H9 (cell line): ENCODE measurements around the gene TFDP1. TPM values are rescaled to one million over a fixed set of nuclear protein-coding genes. Genes with fewer than 3 reads are reported as not detected.

Experiments used
- DNase-seq: peaks from one replicate; pipeline ENCODE4 v3.0.0-alpha.2; 2017
- H2AFZ ChIP-seq: one replicate; pipeline ENCODE4 v1.6.1; 2013; ENCODE audit warnings: mild to moderate bottlenecking, low read length, control low read depth, moderate library complexity
- H2AK5ac ChIP-seq: 2 replicates; pipeline ENCODE4 v1.6.1; 2013; ENCODE audit warnings: low read length, control low read depth, mixed read lengths; ENCODE audit not compliant: insufficient read length
- H2BK120ac ChIP-seq: one replicate; pipeline ENCODE4 v1.6.1; 2013; ENCODE audit warnings: low read depth, mild to moderate bottlenecking, low read length, control low read depth, inconsistent platforms; ENCODE audit not compliant: poor library complexity, severe bottlenecking
- H2BK12ac ChIP-seq: 2 replicates; pipeline ENCODE4 v1.6.1; 2013; ENCODE audit warnings: low read length, control low read depth, mixed read lengths, low read depth; ENCODE audit not compliant: insufficient read length
- H2BK15ac ChIP-seq: 2 replicates; pipeline ENCODE4 v1.6.1; 2013; ENCODE audit warnings: low read depth, low read length, control low read depth
- H2BK20ac ChIP-seq: one replicate; pipeline ENCODE4 v1.6.1; 2013; ENCODE audit warnings: low read depth, mild to moderate bottlenecking, low read length, control low read depth, inconsistent platforms; ENCODE audit not compliant: poor library complexity, severe bottlenecking
- H2BK5ac ChIP-seq: 2 replicates; pipeline ENCODE4 v1.6.1; 2013; ENCODE audit warnings: low read length, control low read depth, mixed read lengths; ENCODE audit not compliant: insufficient read length
- H3K14ac ChIP-seq: 2 replicates; pipeline ENCODE4 v1.6.1; 2013; ENCODE audit warnings: low read length, control low read depth; ENCODE audit not compliant: insufficient read depth
- H3K18ac ChIP-seq: 2 replicates; pipeline ENCODE4 v1.6.1; 2013; ENCODE audit warnings: low read depth, mild to moderate bottlenecking, mixed read lengths, low read length, control low read depth; ENCODE audit not compliant: insufficient read length
- H3K23ac ChIP-seq: 2 replicates; pipeline ENCODE4 v1.6.1; 2013; ENCODE audit warnings: low read length, control low read depth, mixed read lengths, low read depth; ENCODE audit not compliant: insufficient read length
- H3K23me2 ChIP-seq: 2 replicates; pipeline ENCODE4 v1.6.1; 2013; ENCODE audit warnings: low read depth, mild to moderate bottlenecking, mixed read lengths, low read length, control low read depth; ENCODE audit not compliant: insufficient read length, poor library complexity, severe bottlenecking
- H3K27ac ChIP-seq: 2 replicates; pipeline ENCODE4 v1.5.1; 2013; ENCODE audit warnings: low read length, control low read depth, mixed read lengths, low read depth; ENCODE audit not compliant: insufficient read length
- H3K27me3 ChIP-seq: 2 replicates; pipeline ENCODE4 v1.6.1; 2013; ENCODE audit warnings: low read length, control low read depth, inconsistent platforms; ENCODE audit not compliant: insufficient read depth
- H3K4ac ChIP-seq: 2 replicates; pipeline ENCODE4 v1.6.1; 2013; ENCODE audit warnings: low read depth, mild to moderate bottlenecking, control low read depth, inconsistent platforms, low read length, moderate library complexity
- H3K4me1 ChIP-seq: 2 replicates; pipeline ENCODE4 v1.6.1; 2013; ENCODE audit warnings: low read length, control low read depth, inconsistent platforms; ENCODE audit not compliant: insufficient read depth
- H3K4me2 ChIP-seq: 2 replicates; pipeline ENCODE4 v1.6.1; 2013; ENCODE audit warnings: low read length, control low read depth, mixed read lengths; ENCODE audit not compliant: insufficient read length, insufficient read depth
- H3K56ac ChIP-seq: 2 replicates; pipeline ENCODE4 v1.6.1; 2013; ENCODE audit warnings: low read depth, mild to moderate bottlenecking, mixed read lengths, low read length, control low read depth; ENCODE audit not compliant: insufficient read length
- H3K79me1 ChIP-seq: 2 replicates; pipeline ENCODE4 v1.6.1; 2013; ENCODE audit warnings: low read depth, mild to moderate bottlenecking, moderate library complexity, low read length, control low read depth, inconsistent platforms; ENCODE audit not compliant: insufficient read depth, poor library complexity, severe bottlenecking
- H3K79me2 ChIP-seq: 2 replicates; pipeline ENCODE4 v1.6.1; 2013; ENCODE audit warnings: low read length, control low read depth, inconsistent platforms; ENCODE audit not compliant: insufficient read depth
- H3K9ac ChIP-seq: 2 replicates; pipeline ENCODE4 v1.6.1; 2013; ENCODE audit warnings: low read length, control low read depth, mixed read lengths; ENCODE audit not compliant: insufficient read length; ENCODE audit errors: extremely low read depth
- H3K9me3 ChIP-seq: one replicate; pipeline ENCODE4 v1.6.1; 2013; ENCODE audit warnings: low read depth, low read length, inconsistent platforms; ENCODE audit not compliant: control insufficient read depth
- H3T11ph ChIP-seq: one replicate; pipeline ENCODE4 v1.6.1; 2013; ENCODE audit warnings: mild to moderate bottlenecking, low read length, control low read depth, inconsistent platforms
- H4K20me1 ChIP-seq: one replicate; pipeline ENCODE4 v1.6.1; 2013; ENCODE audit not compliant: control insufficient read depth, insufficient read length, insufficient read depth
- H4K5ac ChIP-seq: 2 replicates; pipeline ENCODE4 v1.6.1; 2013; ENCODE audit warnings: low read depth, mild to moderate bottlenecking, mixed read lengths, low read length, control low read depth; ENCODE audit not compliant: insufficient read length
- H4K8ac ChIP-seq: replicated peaks from 2 replicates; pipeline ENCODE4 v1.6.1; 2013; ENCODE audit warnings: low read length, control low read depth, mixed read lengths, low read depth; ENCODE audit not compliant: insufficient read length
- H4K91ac ChIP-seq: 2 replicates; pipeline ENCODE4 v1.6.1; 2013; ENCODE audit warnings: low read depth, mild to moderate bottlenecking, moderate library complexity, mixed read lengths, low read length, control low read depth; ENCODE audit not compliant: insufficient read length
- H3K27ac Mint-ChIP-seq, 3 experiments: 2 replicates in 2 of 3; 3 replicates in 1 of 3; pipeline ENCODE4 v1.8.0; 2020 to 2021; ENCODE audit warnings: mixed read lengths in 3 of 3, mild to moderate bottlenecking in 1 of 3, moderate library complexity in 1 of 3
- H3K27me3 Mint-ChIP-seq: 2 replicates; pipeline ENCODE4 v1.8.0; 2021; ENCODE audit warnings: low read depth, mild to moderate bottlenecking, moderate library complexity, mixed read lengths
- H3K36me3 Mint-ChIP-seq, 3 experiments: 2 replicates in 2 of 3; 3 replicates in 1 of 3; pipeline ENCODE4 v1.8.0; 2020 to 2021; ENCODE audit warnings: low read depth in 3 of 3, mixed read lengths in 3 of 3; ENCODE audit not compliant: insufficient read depth in 1 of 3
- H3K4me1 Mint-ChIP-seq, 2 experiments: 2 replicates each; pipeline ENCODE4 v1.8.0; 2020; ENCODE audit warnings: mixed read lengths in 2 of 2
- H3K4me3 Mint-ChIP-seq, 2 experiments: 2 replicates in 1 of 2; 3 replicates in 1 of 2; pipeline ENCODE4 v1.8.0; 2020 to 2021; ENCODE audit warnings: mild to moderate bottlenecking in 2 of 2, mixed read lengths in 2 of 2, moderate library complexity in 1 of 2
- H3K9me3 Mint-ChIP-seq, 2 experiments: 2 replicates in 1 of 2; 3 replicates in 1 of 2; pipeline ENCODE4 v1.8.0; 2020; ENCODE audit warnings: mild to moderate bottlenecking in 2 of 2, mixed read lengths in 2 of 2, moderate library complexity in 1 of 2
- WGBS: extraction: QIAGEN DNeasy Blood & Tissue Kit; methylation state at CpG from one replicate; pipeline ENCODE4 v1.1.7; 2013; ENCODE audit warnings: missing lambda C conversion rate, low lambda C conversion rate, mixed read lengths; ENCODE audit not compliant: insufficient read length; ENCODE audit errors: extremely low coverage; 5-methylcytosine and 5-hydroxymethylcytosine counted together
- total RNA-seq: library from RNA; stranded (reverse); gene quantifications from 2 replicates; pipeline ENCODE4 v1.2.1, GENCODE V29; 2021
- TF ChIP-seq, protein P1 (sequence below): fragments of 200-600 bp; sonication (generic); conservative IDR thresholded peaks from 3 replicates; pipeline ENCODE4 v1.8.0; 2021; ENCODE audit warnings: antibody characterized with exemption, mild to moderate bottlenecking

The TFDP1 gene
- total RNA-seq, 1 experiment from 2014 or later = 111 TPM

DNA sequence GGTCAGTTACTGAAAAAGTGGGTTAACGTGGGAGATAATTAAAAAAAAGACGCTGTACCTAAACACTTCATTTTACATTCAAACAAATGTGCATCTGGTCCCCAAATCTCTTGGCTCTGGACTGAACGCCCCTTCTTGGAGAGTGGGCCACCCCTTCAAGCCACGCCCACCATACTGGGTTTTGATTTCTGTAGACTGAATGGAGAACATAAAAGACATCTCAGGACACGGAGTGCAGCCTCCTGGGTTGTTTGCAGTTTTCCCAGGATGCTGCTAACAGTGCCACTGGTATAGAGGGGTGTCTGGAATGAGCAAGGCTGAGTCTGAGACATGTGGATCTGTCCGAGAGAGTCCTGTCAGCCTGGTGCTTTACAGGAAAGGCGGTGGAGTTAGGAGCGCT is 10.6 kb downstream of the TFDP1 start:
- Histone ChIP-seq H2AFZ (no peak overlapping the region), H4K91ac (no peak overlapping the region), H3K23me2 (no peaks in the 10 kb centered on the region), H3K27ac (no peak overlapping the region), H3K4me2 (no peak overlapping the region), H2BK120ac (no peak overlapping the region), H3K9ac (no peak overlapping the region), H3K27me3 (no peaks in the 10 kb centered on the region), H4K8ac (no peak overlapping the region), H2BK5ac (no peak overlapping the region), H3K4ac (no peak overlapping the region), H2BK20ac (no peak overlapping the region), H3K79me2 (peaks cover 22% of the 10 kb centered on the region; the same call in 1 of the 2 replicates), H3K14ac (no peak overlapping the region), H3K23ac (no peak overlapping the region), H2BK15ac (no peak overlapping the region), H3K4me1 (no peaks in the 10 kb centered on the region), H3T11ph (no peak overlapping the region), H3K9me3 (no peaks in the 10 kb centered on the region), H4K5ac (no peak overlapping the region), H4K20me1 (no peaks in the 10 kb centered on the region), H2AK5ac (no peak overlapping the region), H2BK12ac (no peak overlapping the region), H3K18ac (no peak overlapping the region), H3K79me1 (peaks cover 7% of the 10 kb centered on the region), H3K56ac (no peak overlapping the region)
- TF ChIP-seq, protein P1, sequence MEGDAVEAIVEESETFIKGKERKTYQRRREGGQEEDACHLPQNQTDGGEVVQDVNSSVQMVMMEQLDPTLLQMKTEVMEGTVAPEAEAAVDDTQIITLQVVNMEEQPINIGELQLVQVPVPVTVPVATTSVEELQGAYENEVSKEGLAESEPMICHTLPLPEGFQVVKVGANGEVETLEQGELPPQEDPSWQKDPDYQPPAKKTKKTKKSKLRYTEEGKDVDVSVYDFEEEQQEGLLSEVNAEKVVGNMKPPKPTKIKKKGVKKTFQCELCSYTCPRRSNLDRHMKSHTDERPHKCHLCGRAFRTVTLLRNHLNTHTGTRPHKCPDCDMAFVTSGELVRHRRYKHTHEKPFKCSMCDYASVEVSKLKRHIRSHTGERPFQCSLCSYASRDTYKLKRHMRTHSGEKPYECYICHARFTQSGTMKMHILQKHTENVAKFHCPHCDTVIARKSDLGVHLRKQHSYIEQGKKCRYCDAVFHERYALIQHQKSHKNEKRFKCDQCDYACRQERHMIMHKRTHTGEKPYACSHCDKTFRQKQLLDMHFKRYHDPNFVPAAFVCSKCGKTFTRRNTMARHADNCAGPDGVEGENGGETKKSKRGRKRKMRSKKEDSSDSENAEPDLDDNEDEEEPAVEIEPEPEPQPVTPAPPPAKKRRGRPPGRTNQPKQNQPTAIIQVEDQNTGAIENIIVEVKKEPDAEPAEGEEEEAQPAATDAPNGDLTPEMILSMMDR = no peak
- Mint-ChIP-seq H3K27ac (no peak overlapping the region), H3K4me3 (no peak overlapping the region), H3K27me3 (no peaks in the 10 kb centered on the region), H3K4me1 (peaks cover 0 to under 1% of the 10 kb centered on the region in 2 experiments; a peak in 1 of 4 replicates), H3K36me3 (peaks cover 58 to 70% (median 69%) of the 10 kb centered on the region in 3 experiments), H3K9me3 (peaks cover 3 to 6% of the 10 kb centered on the region in 2 experiments; a peak in 3 of 5 replicates)
- peak; percentile 3 for DNase-seq
- WGBS = no CpG with 5 or more reads among the region's 8 CpGs
